Spleen (tissue), 7 donors: ENCODE measurements around the gene NEAT1.
A peak's percentile ranks its signal among the peaks of the same experiment; 100 is the strongest.

Source experiments
- CTCF ChIP-seq, 11 experiments: fragments of 200-600 bp in 7 of 11; fragments of 450-650 bp in 4 of 11; sonication (generic) in 4 of 11; IDR thresholded peaks in 8 of 11; conservative IDR thresholded peaks in 3 of 11; 1 replicate in 7 of 11; 2 replicates in 4 of 11; pipeline versions ENCODE4 v1.4.0 to v1.8.0; 2016 to 2021; ENCODE audit warnings: antibody characterized with exemption in 11 of 11, inconsistent platforms in 4 of 11, mild to moderate bottlenecking in 1 of 11
- POLR2A ChIP-seq, 3 donors: fragments of 450-650 bp; IDR thresholded peaks; one replicate each; pipeline ENCODE4 v1.5.1; 2017; ENCODE audit warnings: antibody characterized with exemption in 3 of 3, mild to moderate bottlenecking in 1 of 3
- POLR2AphosphoS5 ChIP-seq, 3 donors: sonication (generic); formaldehyde crosslinking; IDR thresholded peaks; one replicate each; pipeline ENCODE4 v1.5.1; 2017; ENCODE audit warnings: antibody characterized with exemption in 3 of 3
- donor health status: DM: no; HTN: no; CAD: no; lungs with moderate emphysema.
- donor health status: DM: no; HTN: no; CAD: no.
- donor health status: DM: no; HTN: no; CAD: no.

DNA sequence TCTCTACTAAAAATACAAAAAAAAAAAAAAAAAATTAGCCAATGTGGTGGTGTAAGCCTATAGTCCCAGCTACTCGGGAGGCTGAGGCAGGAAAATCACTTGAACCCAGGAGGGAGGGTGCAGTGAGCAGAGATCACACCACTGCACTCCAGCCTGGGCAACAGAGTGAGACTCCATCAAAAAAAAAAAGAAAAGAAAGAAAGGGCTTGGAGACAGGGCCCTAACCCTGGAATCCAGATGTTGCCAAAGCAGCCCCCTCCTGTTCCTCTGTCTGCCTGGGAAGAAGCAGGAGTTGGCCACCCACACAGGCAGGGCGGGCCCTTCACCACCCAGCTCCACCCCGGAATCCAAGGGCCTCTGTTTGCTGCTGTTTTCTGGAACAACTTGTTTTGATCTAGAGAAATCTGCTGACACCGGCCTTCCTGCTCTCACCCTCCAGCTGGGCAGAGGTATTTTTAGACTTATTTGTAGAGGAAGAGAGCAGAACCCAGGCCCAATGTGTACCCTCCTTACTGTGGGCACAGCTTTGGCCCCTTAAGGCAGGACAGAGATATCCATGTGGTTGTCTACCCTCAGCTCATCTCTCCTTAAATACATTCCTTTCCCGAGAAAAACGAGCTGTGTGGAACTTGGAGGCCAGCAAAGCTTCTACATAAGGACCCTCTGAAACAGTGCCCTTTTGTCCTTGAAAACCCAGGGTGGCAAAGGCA is 2.7 kb upstream of the NEAT1 start:
- peak in 1 of 11 experiments; percentile 10 for TF ChIP-seq CTCF (IDR thresholded peaks at IDR 0.05 in 8 of 11, conservative IDR thresholded peaks at IDR 0.05 in 3 of 11)
- peak in 2 of 3 donors; percentile 19 to 77 for TF ChIP-seq POLR2A (IDR thresholded peaks at IDR 0.05)
- TF ChIP-seq POLR2AphosphoS5 (IDR thresholded peaks at IDR 0.05): peak; percentile 74 to 96 (median 93)
